H9 (cell line): ENCODE results near the gene AP4B1. TPM values are rescaled to one million over a fixed set of nuclear protein-coding genes. Genes with fewer than 3 reads are reported as not detected.
A peak's percentile ranks its signal among the peaks of the same experiment; 100 is the strongest.

Source experiments
- DNase-seq: peaks from one replicate; pipeline ENCODE4 v3.0.0-alpha.2; 2017
- H2AFZ ChIP-seq: one replicate; pipeline ENCODE4 v1.6.1; 2013; ENCODE audit warnings: mild to moderate bottlenecking, low read length, control low read depth, moderate library complexity
- H2AK5ac ChIP-seq: 2 replicates; pipeline ENCODE4 v1.6.1; 2013; ENCODE audit warnings: low read length, control low read depth, mixed read lengths; ENCODE audit not compliant: insufficient read length
- H2BK120ac ChIP-seq: one replicate; pipeline ENCODE4 v1.6.1; 2013; ENCODE audit warnings: low read depth, mild to moderate bottlenecking, low read length, control low read depth, inconsistent platforms; ENCODE audit not compliant: poor library complexity, severe bottlenecking
- H2BK12ac ChIP-seq: 2 replicates; pipeline ENCODE4 v1.6.1; 2013; ENCODE audit warnings: low read length, control low read depth, mixed read lengths, low read depth; ENCODE audit not compliant: insufficient read length
- H2BK15ac ChIP-seq: 2 replicates; pipeline ENCODE4 v1.6.1; 2013; ENCODE audit warnings: low read depth, low read length, control low read depth
- H2BK20ac ChIP-seq: one replicate; pipeline ENCODE4 v1.6.1; 2013; ENCODE audit warnings: low read depth, mild to moderate bottlenecking, low read length, control low read depth, inconsistent platforms; ENCODE audit not compliant: poor library complexity, severe bottlenecking
- H2BK5ac ChIP-seq: 2 replicates; pipeline ENCODE4 v1.6.1; 2013; ENCODE audit warnings: low read length, control low read depth, mixed read lengths; ENCODE audit not compliant: insufficient read length
- H3K14ac ChIP-seq: 2 replicates; pipeline ENCODE4 v1.6.1; 2013; ENCODE audit warnings: low read length, control low read depth; ENCODE audit not compliant: insufficient read depth
- H3K18ac ChIP-seq: 2 replicates; pipeline ENCODE4 v1.6.1; 2013; ENCODE audit warnings: low read depth, mild to moderate bottlenecking, mixed read lengths, low read length, control low read depth; ENCODE audit not compliant: insufficient read length
- H3K23ac ChIP-seq: 2 replicates; pipeline ENCODE4 v1.6.1; 2013; ENCODE audit warnings: low read length, control low read depth, mixed read lengths, low read depth; ENCODE audit not compliant: insufficient read length
- H3K23me2 ChIP-seq: 2 replicates; pipeline ENCODE4 v1.6.1; 2013; ENCODE audit warnings: low read depth, mild to moderate bottlenecking, mixed read lengths, low read length, control low read depth; ENCODE audit not compliant: insufficient read length, poor library complexity, severe bottlenecking
- H3K27ac ChIP-seq: 2 replicates; pipeline ENCODE4 v1.5.1; 2013; ENCODE audit warnings: low read length, control low read depth, mixed read lengths, low read depth; ENCODE audit not compliant: insufficient read length
- H3K27me3 ChIP-seq: 2 replicates; pipeline ENCODE4 v1.6.1; 2013; ENCODE audit warnings: low read length, control low read depth, inconsistent platforms; ENCODE audit not compliant: insufficient read depth
- H3K4ac ChIP-seq: 2 replicates; pipeline ENCODE4 v1.6.1; 2013; ENCODE audit warnings: low read depth, mild to moderate bottlenecking, control low read depth, inconsistent platforms, low read length, moderate library complexity
- H3K4me1 ChIP-seq: 2 replicates; pipeline ENCODE4 v1.6.1; 2013; ENCODE audit warnings: low read length, control low read depth, inconsistent platforms; ENCODE audit not compliant: insufficient read depth
- H3K4me2 ChIP-seq: 2 replicates; pipeline ENCODE4 v1.6.1; 2013; ENCODE audit warnings: low read length, control low read depth, mixed read lengths; ENCODE audit not compliant: insufficient read length, insufficient read depth
- H3K56ac ChIP-seq: 2 replicates; pipeline ENCODE4 v1.6.1; 2013; ENCODE audit warnings: low read depth, mild to moderate bottlenecking, mixed read lengths, low read length, control low read depth; ENCODE audit not compliant: insufficient read length
- H3K79me1 ChIP-seq: 2 replicates; pipeline ENCODE4 v1.6.1; 2013; ENCODE audit warnings: low read depth, mild to moderate bottlenecking, moderate library complexity, low read length, control low read depth, inconsistent platforms; ENCODE audit not compliant: insufficient read depth, poor library complexity, severe bottlenecking
- H3K79me2 ChIP-seq: 2 replicates; pipeline ENCODE4 v1.6.1; 2013; ENCODE audit warnings: low read length, control low read depth, inconsistent platforms; ENCODE audit not compliant: insufficient read depth
- H3K9ac ChIP-seq: 2 replicates; pipeline ENCODE4 v1.6.1; 2013; ENCODE audit warnings: low read length, control low read depth, mixed read lengths; ENCODE audit not compliant: insufficient read length; ENCODE audit errors: extremely low read depth
- H3K9me3 ChIP-seq: one replicate; pipeline ENCODE4 v1.6.1; 2013; ENCODE audit warnings: low read depth, low read length, inconsistent platforms; ENCODE audit not compliant: control insufficient read depth
- H3T11ph ChIP-seq: one replicate; pipeline ENCODE4 v1.6.1; 2013; ENCODE audit warnings: mild to moderate bottlenecking, low read length, control low read depth, inconsistent platforms
- H4K20me1 ChIP-seq: one replicate; pipeline ENCODE4 v1.6.1; 2013; ENCODE audit not compliant: control insufficient read depth, insufficient read length, insufficient read depth
- H4K5ac ChIP-seq: 2 replicates; pipeline ENCODE4 v1.6.1; 2013; ENCODE audit warnings: low read depth, mild to moderate bottlenecking, mixed read lengths, low read length, control low read depth; ENCODE audit not compliant: insufficient read length
- H4K8ac ChIP-seq: replicated peaks from 2 replicates; pipeline ENCODE4 v1.6.1; 2013; ENCODE audit warnings: low read length, control low read depth, mixed read lengths, low read depth; ENCODE audit not compliant: insufficient read length
- H4K91ac ChIP-seq: 2 replicates; pipeline ENCODE4 v1.6.1; 2013; ENCODE audit warnings: low read depth, mild to moderate bottlenecking, moderate library complexity, mixed read lengths, low read length, control low read depth; ENCODE audit not compliant: insufficient read length
- H3K27ac Mint-ChIP-seq, 3 experiments: 2 replicates in 2 of 3; 3 replicates in 1 of 3; pipeline ENCODE4 v1.8.0; 2020 to 2021; ENCODE audit warnings: mixed read lengths in 3 of 3, mild to moderate bottlenecking in 1 of 3, moderate library complexity in 1 of 3
- H3K27me3 Mint-ChIP-seq: 2 replicates; pipeline ENCODE4 v1.8.0; 2021; ENCODE audit warnings: low read depth, mild to moderate bottlenecking, moderate library complexity, mixed read lengths
- H3K36me3 Mint-ChIP-seq, 3 experiments: 2 replicates in 2 of 3; 3 replicates in 1 of 3; pipeline ENCODE4 v1.8.0; 2020 to 2021; ENCODE audit warnings: low read depth in 3 of 3, mixed read lengths in 3 of 3; ENCODE audit not compliant: insufficient read depth in 1 of 3
- H3K4me1 Mint-ChIP-seq, 2 experiments: 2 replicates each; pipeline ENCODE4 v1.8.0; 2020; ENCODE audit warnings: mixed read lengths in 2 of 2
- H3K4me3 Mint-ChIP-seq, 2 experiments: 2 replicates in 1 of 2; 3 replicates in 1 of 2; pipeline ENCODE4 v1.8.0; 2020 to 2021; ENCODE audit warnings: mild to moderate bottlenecking in 2 of 2, mixed read lengths in 2 of 2, moderate library complexity in 1 of 2
- H3K9me3 Mint-ChIP-seq, 2 experiments: 2 replicates in 1 of 2; 3 replicates in 1 of 2; pipeline ENCODE4 v1.8.0; 2020; ENCODE audit warnings: mild to moderate bottlenecking in 2 of 2, mixed read lengths in 2 of 2, moderate library complexity in 1 of 2
- CTCF ChIP-seq: fragments of 200-600 bp; sonication (generic); conservative IDR thresholded peaks from 3 replicates; pipeline ENCODE4 v1.8.0; 2021; ENCODE audit warnings: antibody characterized with exemption, mild to moderate bottlenecking
- WGBS: extraction: QIAGEN DNeasy Blood & Tissue Kit; methylation state at CpG from one replicate; pipeline ENCODE4 v1.1.7; 2013; ENCODE audit warnings: missing lambda C conversion rate, low lambda C conversion rate, mixed read lengths; ENCODE audit not compliant: insufficient read length; ENCODE audit errors: extremely low coverage; 5-methylcytosine and 5-hydroxymethylcytosine counted together
- total RNA-seq: library from RNA; stranded (reverse); gene quantifications from 2 replicates; pipeline ENCODE4 v1.2.1, GENCODE V29; 2021

Gene AP4B1
- total RNA-seq, 1 experiment from 2014 or later = 19.3 TPM

- Histone ChIP-seq H4K91ac (no peak overlapping the region), H3K9ac (no peak overlapping the region), H3K79me1 (no peaks in the 10 kb centered on the region), H3K23ac (no peak overlapping the region), H3K4me2 (no peak overlapping the region), H2BK5ac (no peak overlapping the region), H2BK12ac (no peak overlapping the region), H2AK5ac (no peak overlapping the region), H2BK15ac (no peak overlapping the region), H2BK120ac (no peak overlapping the region), H2AFZ (no peak overlapping the region), H2BK20ac (no peak overlapping the region), H4K20me1 (no peaks in the 10 kb centered on the region), H3K18ac (no peak overlapping the region), H3K56ac (no peak overlapping the region), H3K23me2 (no peaks in the 10 kb centered on the region), H3K27ac (no peak overlapping the region), H3K14ac (no peak overlapping the region), H3T11ph (no peak overlapping the region), H4K5ac (no peak overlapping the region), H3K4ac (no peak overlapping the region), H3K4me1 (no peaks in the 10 kb centered on the region), H4K8ac (no peak overlapping the region), H3K27me3 (no peaks in the 10 kb centered on the region), H3K9me3 (no peaks in the 10 kb centered on the region), H3K79me2 (no peaks in the 10 kb centered on the region)
- Mint-ChIP-seq H3K9me3 (no peaks in the 10 kb centered on the region), H3K27me3 (peaks cover 3% of the 10 kb centered on the region), H3K4me1 (peaks cover 3% of the 10 kb centered on the region in 2 experiments; a peak in 1 of 4 replicates), H3K27ac (peak overlapping the region in 1 of 3 experiments; percentile 70; a peak in 1 of 7 replicates), H3K4me3 (no peak overlapping the region), H3K36me3 (peaks cover 5 to 35% (median 33%) of the 10 kb centered on the region in 3 experiments; a peak in 6 of 7 replicates)
- TF ChIP-seq CTCF = no peak
- WGBS = no CpG with 5 or more reads among the region's 6 CpGs
- no peak for DNase-seq
Observed at GRCh38 chr1:113912594-113913311, 8.2 kb upstream of the AP4B1 start.
